SK-N-SH (cell line): Measurements from ENCODE around the gene OPHN1. TPM values are rescaled to one million over a fixed set of nuclear protein-coding genes. Genes with fewer than 3 reads are reported as not detected.

Experiments used
- CTCF ChIA-PET: fragments of 300-600, 350-600 bp; formaldehyde crosslinking; extraction: SDS; loops from one replicate; lab custom pipeline; 2021; lab: Yijun Ruan, JAX
- POLR2A ChIA-PET: fragments of 350-600 bp; sonication (Branson Sonifier 250); formaldehyde crosslinking; extraction: SDS; loops from one replicate; lab custom pipeline; 2020; ENCODE audit warnings: antibody characterized with exemption, inconsistent platforms; lab: Yijun Ruan, JAX
- DNase-seq: peaks from one replicate; pipeline ENCODE4 v3.0.0; 2012
- H2AFZ ChIP-seq: fragments of 200-600 bp; sonication (generic); 2 replicates; pipeline ENCODE4 v1.8.1; 2016; ENCODE audit warnings: antibody characterized with exemption, mild to moderate bottlenecking, low read depth
- H3F3A ChIP-seq: fragments of 200-600 bp; sonication (generic); replicated peaks from 2 replicates; pipeline ENCODE3; 2016; ENCODE audit warnings: antibody characterized with exemption, mild to moderate bottlenecking; ENCODE audit not compliant: insufficient read depth
- H3K27ac ChIP-seq, 2 experiments: fragments of 200-500 bp in 1 of 2; fragments of 200-600 bp in 1 of 2; sonication (Bioruptor generic) in 1 of 2; sonication (generic), shearing (Covaris generic) in 1 of 2; 2 replicates each; pipeline versions ENCODE4 v1.5.1 to v1.6.1; 2014 to 2016; ENCODE audit warnings: low read depth in 2 of 2, inconsistent platforms in 1 of 2, low read length in 1 of 2, mild to moderate bottlenecking in 1 of 2, mixed read lengths in 1 of 2
- H3K27me3 ChIP-seq: fragments of 200-600 bp; sonication (generic), shearing (Covaris generic); 2 replicates; pipeline ENCODE4 v1.6.1; 2016; ENCODE audit warnings: mixed run types; ENCODE audit not compliant: insufficient read depth
- H3K36me3 ChIP-seq, 2 experiments: fragments of 200-500 bp in 1 of 2; fragments of 200-600 bp in 1 of 2; sonication (Bioruptor generic) in 1 of 2; sonication (generic) in 1 of 2; replicated peaks in 1 of 2; 2 replicates each; pipeline versions ENCODE3 to v1.5.1; 2014 to 2016; ENCODE audit warnings: low read length in 1 of 2, mild to moderate bottlenecking in 1 of 2; ENCODE audit not compliant: insufficient read depth in 2 of 2, control insufficient read depth in 1 of 2
- H3K4me1 ChIP-seq, 2 experiments: fragments of 200-500 bp in 1 of 2; fragments of 200-600 bp in 1 of 2; sonication (Bioruptor generic) in 1 of 2; sonication (generic), shearing (Covaris generic) in 1 of 2; 2 replicates each; pipeline versions ENCODE4 v1.5.1 to v1.6.1; 2014 to 2016; ENCODE audit warnings: low read depth in 1 of 2, low read length in 1 of 2, mixed run types in 1 of 2; ENCODE audit not compliant: insufficient read depth in 2 of 2, control insufficient read depth in 1 of 2
- H3K4me2 ChIP-seq: fragments of 200-600 bp; sonication (generic), shearing (Covaris generic); 2 replicates; pipeline ENCODE4 v1.6.1; 2017; ENCODE audit warnings: mixed run types
- H3K4me3 ChIP-seq, 2 experiments: fragments of 200-500 bp in 1 of 2; fragments of 200-600 bp in 1 of 2; sonication (Bioruptor generic) in 1 of 2; sonication (generic), shearing (Covaris generic) in 1 of 2; 2 replicates each; pipeline versions ENCODE4 v1.5.1 to v1.8.1; 2014 to 2016; ENCODE audit warnings: low read depth in 2 of 2, inconsistent platforms in 1 of 2, low read length in 1 of 2, mild to moderate bottlenecking in 1 of 2, mixed read lengths in 1 of 2, moderate library complexity in 1 of 2
- H3K79me2 ChIP-seq: fragments of 200-600 bp; sonication (generic); 2 replicates; pipeline ENCODE4 v1.8.1; 2017; ENCODE audit warnings: mild to moderate bottlenecking; ENCODE audit not compliant: insufficient read depth
- H3K9ac ChIP-seq: fragments of 200-600 bp; sonication (generic); 2 replicates; pipeline ENCODE4 v1.6.1; 2017; ENCODE audit warnings: mixed run types
- H3K9me2 ChIP-seq: fragments of 200-600 bp; sonication (generic); 2 replicates; pipeline ENCODE4 v1.6.1; 2017; ENCODE audit warnings: mixed run types
- H3K9me3 ChIP-seq: fragments of 200-600 bp; sonication (generic); 2 replicates; pipeline ENCODE4 v1.6.1; 2017; ENCODE audit warnings: mixed run types, mild to moderate bottlenecking, moderate library complexity
- H4K20me1 ChIP-seq: fragments of 200-600 bp; sonication (generic); 2 replicates; pipeline ENCODE4 v1.6.1; 2017; ENCODE audit warnings: mild to moderate bottlenecking, mixed run types; ENCODE audit not compliant: insufficient read depth
- ELF1 ChIP-seq: IDR thresholded peaks from 2 replicates; pipeline ENCODE4 v1.4.0; 2012
- FOSL2 ChIP-seq: IDR thresholded peaks from 2 replicates; pipeline ENCODE4 v1.4.0; 2012; ENCODE audit warnings: low read depth, mild to moderate bottlenecking, moderate library complexity, borderline replicate concordance
- GABPA ChIP-seq: IDR thresholded peaks from 2 replicates; pipeline ENCODE4 v1.4.0; 2012; ENCODE audit warnings: low read depth, mild to moderate bottlenecking
- JUND ChIP-seq: IDR thresholded peaks from 2 replicates; pipeline ENCODE4 v1.4.0; 2012
- MAX ChIP-seq: IDR thresholded peaks from 2 replicates; pipeline ENCODE4 v1.4.0; 2012; ENCODE audit warnings: low read depth
- MEF2A ChIP-seq: IDR thresholded peaks from 2 replicates; pipeline ENCODE4 v1.4.0; 2012; ENCODE audit warnings: low read depth, borderline replicate concordance
- MXI1 ChIP-seq: IDR thresholded peaks from 2 replicates; pipeline ENCODE4 v1.6.1; 2012; ENCODE audit warnings: mild to moderate bottlenecking, low read depth, low read length, improper control_type of control experiment
- NFIC ChIP-seq: IDR thresholded peaks from 2 replicates; pipeline ENCODE4 v1.4.0; 2012; ENCODE audit warnings: borderline replicate concordance
- NRF1 ChIP-seq: IDR thresholded peaks from 2 replicates; pipeline ENCODE4 v1.6.1; 2012; ENCODE audit warnings: low read depth, mild to moderate bottlenecking, low read length
- RCOR1 ChIP-seq: fragments of 150-350 bp; IDR thresholded peaks from 2 replicates; pipeline ENCODE4 v1.6.1; 2017; ENCODE audit warnings: antibody characterized with exemption, low read length
- RFX5 ChIP-seq: IDR thresholded peaks from 2 replicates; pipeline ENCODE4 v1.6.1; 2012; ENCODE audit warnings: mild to moderate bottlenecking, improper control_type of control experiment, low read length
- RXRA ChIP-seq: IDR thresholded peaks from 2 replicates; pipeline ENCODE4 v1.4.0; 2012; ENCODE audit warnings: low read depth, mild to moderate bottlenecking, borderline replicate concordance
- SIN3A ChIP-seq: IDR thresholded peaks from 2 replicates; pipeline ENCODE4 v1.6.1; 2012; ENCODE audit warnings: low read depth, mild to moderate bottlenecking, low read length, moderate library complexity, borderline replicate concordance
- SMC3 ChIP-seq: IDR thresholded peaks from 2 replicates; pipeline ENCODE4 v1.6.1; 2012; ENCODE audit warnings: low read depth, low read length, improper control_type of control experiment
- USF1 ChIP-seq: IDR thresholded peaks from 2 replicates; pipeline ENCODE4 v1.4.0; 2012; ENCODE audit warnings: low read depth, borderline replicate concordance
- USF2 ChIP-seq: fragments of 150-350 bp; IDR thresholded peaks from 2 replicates; pipeline ENCODE4 v1.6.1; 2017; ENCODE audit warnings: antibody characterized with exemption, low read length, low read depth, borderline replicate concordance
- YY1 ChIP-seq: IDR thresholded peaks from 2 replicates; pipeline ENCODE4 v1.4.0; 2012; ENCODE audit warnings: low read depth, mild to moderate bottlenecking
- ZBTB33 ChIP-seq: IDR thresholded peaks from 2 replicates; pipeline ENCODE4 v1.4.0; 2012; ENCODE audit warnings: low read depth, borderline replicate concordance
- WGBS: methylation state at CpG from one replicate; pipeline ENCODE4 v1.1.6; 2017; ENCODE audit warnings: low lambda C conversion rate; 5-methylcytosine and 5-hydroxymethylcytosine counted together
- polyA plus RNA-seq, 3 experiments: library from polyadenylated mRNA; depleted of rRNA; stranded (reverse); fragments of >200 nt; gene quantifications; 2 replicates each; pipeline ENCODE4 v1.2.3, GENCODE V29; 2012

OPHN1 gene
- polyA plus RNA-seq, 1 of the 3 experiments (the other 2 are of a cell fraction), result 1.7 TPM

GRCh38 chrX:68372665-68373064 lies 60.6 kb downstream of the OPHN1 start:
- no peaks in the 10 kb centered on the region for H3K27me3 ChIP-seq
- H3K79me2 ChIP-seq, result no peaks in the 10 kb centered on the region
- ChIA-PET CTCF (no interaction called here), POLR2A (no interaction called here)
- H3F3A ChIP-seq, result no peaks in the 10 kb centered on the region
- DNase-seq, result no peak
- WGBS, result 50% methylated on average over 4 of the region's 4 CpGs
- H3K36me3 ChIP-seq, result no peaks in the 10 kb centered on the region
- no peaks in the 10 kb centered on the region for H3K9me2 ChIP-seq
- H2AFZ ChIP-seq, result no peak overlapping the region
- H3K9ac ChIP-seq, result no peak overlapping the region
- TF ChIP-seq RFX5 (no peak), ELF1 (no peak), YY1 (no peak), MXI1 (no peak), GABPA (no peak), ZBTB33 (no peak), FOSL2 (no peak)
- H4K20me1 ChIP-seq, result no peaks in the 10 kb centered on the region
- no peaks in the 10 kb centered on the region for H3K4me1 ChIP-seq
- no peak overlapping the region for H3K4me2 ChIP-seq
- H3K4me3 ChIP-seq, result no peak overlapping the region
- H3K27ac ChIP-seq, result no peak overlapping the region
- no peaks in the 10 kb centered on the region for H3K9me3 ChIP-seq

- Histone ChIP-seq H3K9ac (no peak overlapping the region), H3K9me2 (no peaks in the 10 kb centered on the region), H3K9me3 (no peaks in the 10 kb centered on the region), H3K27me3 (no peaks in the 10 kb centered on the region), H3K4me1 (no peaks in the 10 kb centered on the region), H2AFZ (no peak overlapping the region), H3K4me2 (no peak overlapping the region), H3K27ac (no peak overlapping the region), H3K36me3 (no peaks in the 10 kb centered on the region), H3K4me3 (no peak overlapping the region), H3F3A (no peaks in the 10 kb centered on the region), H3K79me2 (no peaks in the 10 kb centered on the region), H4K20me1 (no peaks in the 10 kb centered on the region)
- no peak for DNase-seq
- no peak for TF ChIP-seq NRF1
- no peak for TF ChIP-seq MAX
- no peak for TF ChIP-seq JUND
- no peak for TF ChIP-seq SIN3A
- TF ChIP-seq MEF2A, result no peak
- no peak for TF ChIP-seq RXRA
- no peak for TF ChIP-seq USF1
- TF ChIP-seq GABPA, result no peak
- no peak for TF ChIP-seq ELF1
- no peak for TF ChIP-seq YY1
- TF ChIP-seq RCOR1, result no peak
- no peak for TF ChIP-seq USF2
- TF ChIP-seq NFIC, result no peak
- no peak for TF ChIP-seq SMC3
- no peak for TF ChIP-seq ZBTB33
- CTCF ChIA-PET, result no interaction called here
- POLR2A ChIA-PET, result no interaction called here
These were observed 63.7 kb downstream of the OPHN1 start for GRCh38 chrX:68369559-68369958.
